PFSK-1 (cell line): ENCODE results near the gene PIAS4.

Experiments
- POLR2AphosphoS5 ChIP-seq: IDR thresholded peaks from 2 replicates; pipeline ENCODE4 v1.6.1; 2012; ENCODE audit warnings: low read depth, mild to moderate bottlenecking, control low read depth, low read length, moderate library complexity
- TF ChIP-seq, protein P1 (sequence below), 2 experiments: IDR thresholded peaks; 2 replicates each; pipeline versions ENCODE4 v1.6.1 to v1.8.0; 2011 to 2012; ENCODE audit warnings: low read depth in 2 of 2, low read length in 2 of 2, control low read depth in 1 of 2, inconsistent platforms in 1 of 2, mild to moderate bottlenecking in 1 of 2, moderate library complexity in 1 of 2; ENCODE audit not compliant: insufficient read depth in 1 of 2

DNA sequence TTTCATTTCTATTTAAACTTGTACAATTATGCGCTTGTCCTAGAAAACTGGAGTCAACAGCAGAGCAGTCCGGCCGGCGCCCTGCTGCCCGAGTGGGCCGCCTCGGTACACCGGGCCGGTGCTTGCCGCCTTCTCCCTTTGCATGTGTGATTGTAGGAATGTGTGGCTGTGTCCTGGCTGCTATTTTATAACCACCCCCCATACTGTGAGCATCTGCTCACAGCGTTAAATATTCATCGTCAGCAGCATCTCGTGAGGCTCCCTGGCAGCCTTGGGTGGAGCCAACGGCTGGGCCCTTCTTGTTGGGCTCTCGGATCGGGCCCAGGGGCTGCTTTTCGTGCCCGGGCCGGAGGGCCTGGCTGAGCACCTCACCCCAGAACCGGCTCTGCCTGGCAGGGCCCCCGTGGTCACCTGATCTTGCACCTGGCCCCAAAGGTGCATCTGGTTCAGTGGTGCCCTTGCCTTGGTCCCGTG, 10.6 kb downstream of the PIAS4 start:
- TF ChIP-seq, protein P1, sequence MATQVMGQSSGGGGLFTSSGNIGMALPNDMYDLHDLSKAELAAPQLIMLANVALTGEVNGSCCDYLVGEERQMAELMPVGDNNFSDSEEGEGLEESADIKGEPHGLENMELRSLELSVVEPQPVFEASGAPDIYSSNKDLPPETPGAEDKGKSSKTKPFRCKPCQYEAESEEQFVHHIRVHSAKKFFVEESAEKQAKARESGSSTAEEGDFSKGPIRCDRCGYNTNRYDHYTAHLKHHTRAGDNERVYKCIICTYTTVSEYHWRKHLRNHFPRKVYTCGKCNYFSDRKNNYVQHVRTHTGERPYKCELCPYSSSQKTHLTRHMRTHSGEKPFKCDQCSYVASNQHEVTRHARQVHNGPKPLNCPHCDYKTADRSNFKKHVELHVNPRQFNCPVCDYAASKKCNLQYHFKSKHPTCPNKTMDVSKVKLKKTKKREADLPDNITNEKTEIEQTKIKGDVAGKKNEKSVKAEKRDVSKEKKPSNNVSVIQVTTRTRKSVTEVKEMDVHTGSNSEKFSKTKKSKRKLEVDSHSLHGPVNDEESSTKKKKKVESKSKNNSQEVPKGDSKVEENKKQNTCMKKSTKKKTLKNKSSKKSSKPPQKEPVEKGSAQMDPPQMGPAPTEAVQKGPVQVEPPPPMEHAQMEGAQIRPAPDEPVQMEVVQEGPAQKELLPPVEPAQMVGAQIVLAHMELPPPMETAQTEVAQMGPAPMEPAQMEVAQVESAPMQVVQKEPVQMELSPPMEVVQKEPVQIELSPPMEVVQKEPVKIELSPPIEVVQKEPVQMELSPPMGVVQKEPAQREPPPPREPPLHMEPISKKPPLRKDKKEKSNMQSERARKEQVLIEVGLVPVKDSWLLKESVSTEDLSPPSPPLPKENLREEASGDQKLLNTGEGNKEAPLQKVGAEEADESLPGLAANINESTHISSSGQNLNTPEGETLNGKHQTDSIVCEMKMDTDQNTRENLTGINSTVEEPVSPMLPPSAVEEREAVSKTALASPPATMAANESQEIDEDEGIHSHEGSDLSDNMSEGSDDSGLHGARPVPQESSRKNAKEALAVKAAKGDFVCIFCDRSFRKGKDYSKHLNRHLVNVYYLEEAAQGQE (IDR thresholded peaks at IDR 0.05; ENCODE audit: insufficient read depth in 1 of 2, low read depth in 2 of 2, low read length in 2 of 2), result no peak
- TF ChIP-seq POLR2AphosphoS5, result no peak
